ENCODE data around the gene ETV3. TPM values are rescaled to one million over a fixed set of nuclear protein-coding genes. Genes with fewer than 3 reads are reported as not detected.

The ETV3 gene
- total RNA-seq, 1 experiment from 2014 or later, result 22.2 TPM

GRCh38 chr1:157177733-157178394 is 39.7 kb upstream of the ETV3 start:
- peaks cover 7% of the 10 kb centered on the region; the same call in 1 of the 2 replicates for H3K27me3 ChIP-seq (ENCODE audit: control insufficient read depth, insufficient read depth, low read length)

DNA sequence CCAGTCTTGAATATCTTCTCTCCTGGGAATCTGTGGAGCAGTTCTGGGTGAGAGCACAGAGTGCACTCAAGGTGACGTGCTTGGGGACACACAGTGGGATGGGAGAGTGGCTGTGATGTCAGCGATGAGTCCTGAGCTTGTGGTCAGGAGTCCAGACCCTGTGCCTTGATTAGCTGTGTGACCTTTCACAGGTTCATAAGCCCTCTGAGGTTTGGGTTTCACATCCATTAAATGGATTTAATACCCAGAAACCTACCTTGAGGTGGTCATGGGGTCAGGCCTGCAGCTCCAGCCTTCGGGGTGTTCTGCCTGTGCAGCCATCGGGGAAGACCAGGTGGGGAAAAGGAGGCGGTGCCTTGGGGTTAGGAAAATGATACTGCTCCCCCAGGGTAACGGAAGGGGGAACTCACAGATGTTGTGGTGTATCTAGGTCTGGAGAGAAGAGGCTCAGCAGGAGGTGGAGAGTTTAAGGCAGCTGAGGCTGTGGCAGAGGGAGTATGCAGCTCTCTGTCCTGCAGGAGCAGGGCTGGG is 38.5 kb upstream of the ETV3 start:
- no peak overlapping the region for H3K27ac ChIP-seq (ENCODE audit: low read length)
- H3K9me3 ChIP-seq (ENCODE audit: control insufficient read depth, insufficient read depth, low read depth, low read length), result no peaks in the 10 kb centered on the region
- ATAC-seq, result no peak
- ChIA-PET CTCF (no interaction called here), POLR2A (no interaction called here)
- TF ChIP-seq TCF7L2 (IDR thresholded peaks at IDR 0.05; ENCODE audit: low read depth, low read length) (no peak), POLR2AphosphoS5 (IDR thresholded peaks at IDR 0.05; ENCODE audit: low read depth, low read length) (no peak), SIN3A (IDR thresholded peaks at IDR 0.05; ENCODE audit: borderline replicate concordance, insufficient read depth, low read depth, low read length) (no peak), REST (IDR thresholded peaks at IDR 0.05; ENCODE audit: insufficient read depth in 1 of 2, low read depth in 2 of 2, low read length in 1 of 2) (no peak)
- TF ChIP-seq, protein P1, sequence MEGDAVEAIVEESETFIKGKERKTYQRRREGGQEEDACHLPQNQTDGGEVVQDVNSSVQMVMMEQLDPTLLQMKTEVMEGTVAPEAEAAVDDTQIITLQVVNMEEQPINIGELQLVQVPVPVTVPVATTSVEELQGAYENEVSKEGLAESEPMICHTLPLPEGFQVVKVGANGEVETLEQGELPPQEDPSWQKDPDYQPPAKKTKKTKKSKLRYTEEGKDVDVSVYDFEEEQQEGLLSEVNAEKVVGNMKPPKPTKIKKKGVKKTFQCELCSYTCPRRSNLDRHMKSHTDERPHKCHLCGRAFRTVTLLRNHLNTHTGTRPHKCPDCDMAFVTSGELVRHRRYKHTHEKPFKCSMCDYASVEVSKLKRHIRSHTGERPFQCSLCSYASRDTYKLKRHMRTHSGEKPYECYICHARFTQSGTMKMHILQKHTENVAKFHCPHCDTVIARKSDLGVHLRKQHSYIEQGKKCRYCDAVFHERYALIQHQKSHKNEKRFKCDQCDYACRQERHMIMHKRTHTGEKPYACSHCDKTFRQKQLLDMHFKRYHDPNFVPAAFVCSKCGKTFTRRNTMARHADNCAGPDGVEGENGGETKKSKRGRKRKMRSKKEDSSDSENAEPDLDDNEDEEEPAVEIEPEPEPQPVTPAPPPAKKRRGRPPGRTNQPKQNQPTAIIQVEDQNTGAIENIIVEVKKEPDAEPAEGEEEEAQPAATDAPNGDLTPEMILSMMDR (IDR thresholded peaks at IDR 0.05), result no peak
- H3K36me3 ChIP-seq (ENCODE audit: control insufficient read depth, insufficient read depth, low read length), result no peaks in the 10 kb centered on the region
- peaks cover 7% of the 10 kb centered on the region; the same call in 1 of the 2 replicates for H3K27me3 ChIP-seq (ENCODE audit: control insufficient read depth, insufficient read depth, low read length)
- no TSS peak for BruUV-seq (replicated peaks)
- intact Hi-C loops (cut with micrococcal nuclease; ENCODE audit: unreplicated experiment), result no loop called here
- no peaks in the 10 kb centered on the region for H3K4me1 ChIP-seq (ENCODE audit: control insufficient read depth, insufficient read depth, low read length)
- H3K4me3 ChIP-seq (ENCODE audit: low read depth in 2 of 2, low read length in 2 of 2), result no peak overlapping the region
- in situ Hi-C loops (cut with HindIII; ENCODE audit: low pct_unique_long_range_greater_than_20kb, low sequenced_read_pairs), result no loop called here
- DNase-seq (ENCODE audit: low read depth, low spot score), result no peak

More at GRCh38 chr1:157177733-157178394, 39.7 kb upstream of the ETV3 start:
- no peaks in the 10 kb centered on the region for H3K4me1 ChIP-seq (ENCODE audit: control insufficient read depth, insufficient read depth, low read length)
- TF ChIP-seq, protein P1 (IDR thresholded peaks at IDR 0.05), result no peak
- TF ChIP-seq REST (IDR thresholded peaks at IDR 0.05; ENCODE audit: insufficient read depth in 1 of 2, low read depth in 2 of 2, low read length in 1 of 2), result no peak
- TF ChIP-seq TCF7L2 (IDR thresholded peaks at IDR 0.05; ENCODE audit: low read depth, low read length), result no peak
- TF ChIP-seq SIN3A (IDR thresholded peaks at IDR 0.05; ENCODE audit: borderline replicate concordance, insufficient read depth, low read depth, low read length), result no peak
- no peak for TF ChIP-seq POLR2AphosphoS5 (IDR thresholded peaks at IDR 0.05; ENCODE audit: low read depth, low read length)
- no peaks in the 10 kb centered on the region for H3K36me3 ChIP-seq (ENCODE audit: control insufficient read depth, insufficient read depth, low read length)
- no peak for DNase-seq (ENCODE audit: low read depth, low spot score)
- no peaks in the 10 kb centered on the region for H3K9me3 ChIP-seq (ENCODE audit: control insufficient read depth, insufficient read depth, low read depth, low read length)
- no peak overlapping the region for H3K4me3 ChIP-seq (ENCODE audit: low read depth in 2 of 2, low read length in 2 of 2)
- no TSS peak for BruUV-seq (replicated peaks)
- intact Hi-C loops (cut with micrococcal nuclease; ENCODE audit: unreplicated experiment) (no loop called here), in situ Hi-C loops (cut with HindIII; ENCODE audit: low pct_unique_long_range_greater_than_20kb, low sequenced_read_pairs) (no loop called here)
- H3K27ac ChIP-seq (ENCODE audit: low read length), result no peak overlapping the region
- ATAC-seq, result no peak
- CTCF ChIA-PET, result interaction anchor here (0.6 kb wide), 1 partner anchor 75 kb away, joined by 3 read pairs; no protein-coding TSS in a partner anchor
- POLR2A ChIA-PET, result no interaction called here

Measured in Panc1 (cell line).